Left ventricle myocardium superior (tissue), 1 donor: ENCODE results near the gene AKAP7. TPM values are rescaled to one million over a fixed set of nuclear protein-coding genes. Genes with fewer than 3 reads are reported as not detected.

ENCODE experiments used
- ATAC-seq: fragments of 200-7000 bp; cut with Tn5 transposase; one replicate; pipeline ENCODE4 v1.9.1; 2020; ENCODE audit warnings: mild to moderate bottlenecking, moderate library complexity
- DNase-seq: peaks from one replicate; pipeline ENCODE4 v3.0.0-alpha.2; 2020
- intact Hi-C: fragments of 100-400 bp; cut with micrococcal nuclease; formaldehyde crosslinking; loops from one replicate; pipeline ENCODE4 v1.11.0; 2022
- total RNA-seq: library from RNA; stranded (reverse); fragmentation: NEBNext Ultra II Directional; extraction: Animal tissue kit (Norgen Biotek cat#: 25700); gene quantifications from one replicate; pipeline ENCODE4 v1.2.1, GENCODE V29; 2021
- donor health status: DM: no; HTN: yes; CAD: no; lungs with severe emphysema.

The AKAP7 gene
- total RNA-seq, 1 donor from 2014 or later: 11.0 TPM

DNA sequence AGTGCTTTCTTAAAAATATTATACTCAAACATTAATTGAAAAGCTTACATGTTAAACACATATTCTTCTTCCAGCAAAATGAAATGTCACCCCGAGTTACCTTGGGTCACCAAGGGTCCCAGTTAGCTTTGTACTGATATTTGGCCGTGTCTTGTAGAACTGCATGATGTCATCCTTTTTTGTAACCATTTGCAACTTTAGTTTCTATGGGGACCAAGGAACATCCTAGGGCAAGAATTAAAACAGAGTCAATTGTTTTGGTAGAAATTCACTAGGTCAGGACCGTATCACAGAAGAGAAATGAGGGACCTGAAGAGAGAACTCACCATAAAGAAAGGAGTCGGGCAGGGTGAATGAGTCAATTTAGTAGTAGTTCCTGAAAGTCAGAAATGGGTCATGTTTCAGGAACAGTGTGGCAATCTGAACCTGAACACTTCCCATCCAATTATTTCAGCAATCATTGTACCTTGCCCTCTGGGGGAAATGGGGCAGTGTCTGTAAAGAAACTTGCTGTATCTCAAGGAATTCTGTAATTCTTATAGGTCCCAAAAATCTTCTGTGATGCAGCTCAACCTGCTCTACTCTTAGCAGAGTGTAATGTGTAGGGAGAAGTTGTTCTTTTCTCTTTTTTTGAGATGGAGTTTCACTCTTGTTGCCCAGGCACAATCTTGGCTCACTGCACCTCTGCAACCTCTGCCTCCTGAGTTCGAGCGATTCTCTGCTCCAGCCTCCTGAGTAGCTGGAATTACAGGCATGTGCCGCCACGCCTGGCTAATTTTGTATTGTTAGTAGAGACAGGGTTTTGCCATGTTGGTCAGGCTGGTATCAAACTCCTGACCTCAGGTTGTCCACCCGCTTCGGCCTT is 5.3 kb upstream of the AKAP7 start:
- ATAC-seq: no peak
- DNase-seq: no peak
- intact Hi-C loops: no loop called here

DNA sequence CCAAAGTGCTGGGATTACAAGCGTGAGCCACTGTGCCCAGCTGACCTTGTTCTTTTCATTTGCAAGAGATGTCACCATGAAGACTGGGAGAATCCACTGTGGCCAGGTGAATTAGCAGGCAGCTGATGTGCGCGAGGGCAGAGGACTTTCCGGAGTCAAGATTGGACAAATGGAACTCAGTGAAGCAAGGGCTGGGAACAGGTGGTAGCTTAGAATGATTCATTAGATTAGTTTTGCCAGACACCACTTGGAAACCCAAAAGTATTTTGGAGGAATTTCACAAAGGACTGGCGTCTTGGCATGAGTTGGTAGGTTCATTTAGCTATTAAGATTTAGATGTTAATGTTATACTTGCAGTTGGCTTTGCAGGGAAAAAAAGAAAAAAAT is 4.7 kb upstream of the AKAP7 start:
- no peak for DNase-seq
- intact Hi-C loops: no loop called here
- ATAC-seq: no peak

DNA sequence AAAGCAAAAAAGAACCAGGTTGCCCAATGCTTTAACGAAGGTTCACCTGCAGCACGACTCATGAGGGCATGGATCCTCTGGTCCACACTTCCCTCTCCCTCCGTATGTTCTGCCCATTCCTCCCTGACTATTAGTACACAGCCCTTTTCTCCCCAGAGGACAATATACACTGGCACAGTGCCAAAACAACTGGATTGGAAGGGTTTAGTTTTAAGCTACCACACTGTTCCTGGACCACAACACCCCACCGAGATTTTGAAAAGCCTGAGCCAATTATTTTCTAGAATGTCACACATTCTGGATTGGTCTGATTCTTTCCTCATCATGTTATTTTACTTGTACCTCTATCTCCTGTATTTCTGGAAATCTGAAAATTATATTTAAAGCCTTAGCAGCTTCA is 2.9 kb upstream of the AKAP7 start:
- no peak for DNase-seq
- no peak for ATAC-seq
- intact Hi-C loops: no loop called here

DNA sequence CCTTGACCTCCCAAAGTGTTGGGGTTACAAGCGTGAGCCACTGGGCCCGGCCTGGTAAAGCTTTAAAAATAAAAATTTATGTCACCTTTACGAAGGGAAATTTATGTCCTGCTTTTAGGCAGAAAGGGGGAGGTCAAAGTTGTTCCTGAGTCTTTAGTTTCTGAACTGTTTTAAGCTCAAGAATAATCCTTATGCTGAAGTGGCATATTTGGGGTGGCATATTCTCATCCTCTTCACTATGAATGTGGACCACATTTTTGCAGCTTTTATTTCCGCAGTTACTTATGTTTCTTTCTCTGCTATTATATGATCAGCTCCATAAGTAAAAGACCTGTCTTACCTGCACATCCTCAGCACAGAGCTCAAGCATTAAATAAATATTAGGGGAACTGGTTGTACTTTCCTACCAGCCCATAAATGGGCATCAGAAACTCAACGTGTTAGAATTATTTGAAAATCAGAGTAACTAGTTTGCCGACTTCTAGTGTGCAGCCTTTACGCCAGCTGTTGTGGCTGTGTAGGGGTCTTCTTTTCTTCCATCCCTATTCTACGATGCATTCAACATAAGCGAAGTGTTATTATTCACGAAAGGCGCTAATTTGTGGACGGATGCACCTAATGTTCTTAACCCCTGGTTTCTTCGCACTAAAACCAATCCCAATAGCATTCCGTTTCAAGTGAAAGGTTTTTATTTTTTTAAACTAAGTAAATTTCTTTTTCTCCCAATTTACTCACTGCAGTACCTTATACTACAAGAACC is 867 bp upstream of the AKAP7 start:
- DNase-seq (no peak), ATAC-seq (no peak)
- intact Hi-C loops: no loop called here

DNA sequence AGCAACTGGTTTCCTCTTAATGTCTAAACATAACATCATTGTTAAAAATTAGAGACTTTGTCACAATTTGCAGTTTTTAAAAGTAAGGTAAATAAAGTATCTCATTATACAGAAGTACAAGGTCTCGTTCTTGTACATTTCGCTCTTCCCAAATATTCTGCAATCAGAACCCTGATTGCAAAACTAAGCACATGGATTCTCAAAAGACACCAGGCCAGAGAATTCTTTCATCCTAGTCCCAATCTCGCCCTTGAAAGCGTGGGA is 355 bp upstream of the AKAP7 start:
- intact Hi-C loops: no loop called here
- DNase-seq (no peak), ATAC-seq (no peak)

DNA sequence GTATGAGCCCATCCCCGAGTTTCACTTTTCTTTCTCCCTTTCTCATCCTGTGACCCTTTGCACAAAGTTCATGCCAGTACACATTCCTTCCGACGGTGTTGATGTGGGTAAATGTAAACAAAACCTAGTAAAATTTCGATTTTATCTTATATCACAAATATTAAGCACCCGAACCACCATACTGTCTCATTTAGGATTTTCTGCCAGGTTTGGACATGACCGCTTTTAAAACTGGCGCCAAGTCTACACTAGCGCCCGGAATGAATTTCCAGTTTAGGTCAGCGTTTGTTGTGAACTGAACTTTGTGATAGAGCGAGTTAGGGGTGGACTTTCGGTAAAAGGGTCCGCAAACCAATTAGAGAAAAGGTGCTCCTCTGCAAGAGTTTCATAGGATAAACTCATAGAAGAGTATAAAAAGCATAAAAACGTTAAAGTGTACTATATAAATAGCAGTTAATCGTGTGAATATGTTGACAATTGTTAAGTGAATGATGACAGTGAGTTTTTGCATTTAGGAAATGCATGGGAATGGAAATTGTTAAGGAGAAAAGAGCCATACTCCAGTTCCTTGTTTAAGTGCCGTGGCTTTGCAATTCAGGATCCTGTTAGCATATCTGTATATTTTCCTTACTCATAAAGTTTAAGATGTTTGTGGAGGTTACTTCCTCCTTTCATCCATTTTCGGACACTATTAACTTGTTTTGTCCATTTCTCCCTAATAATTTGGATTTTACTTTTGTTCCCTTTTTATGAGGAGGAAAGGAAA is 937 bp downstream of the AKAP7 start:
- peak; percentile 34 for ATAC-seq
- intact Hi-C loops: no loop called here
- no peak for DNase-seq

DNA sequence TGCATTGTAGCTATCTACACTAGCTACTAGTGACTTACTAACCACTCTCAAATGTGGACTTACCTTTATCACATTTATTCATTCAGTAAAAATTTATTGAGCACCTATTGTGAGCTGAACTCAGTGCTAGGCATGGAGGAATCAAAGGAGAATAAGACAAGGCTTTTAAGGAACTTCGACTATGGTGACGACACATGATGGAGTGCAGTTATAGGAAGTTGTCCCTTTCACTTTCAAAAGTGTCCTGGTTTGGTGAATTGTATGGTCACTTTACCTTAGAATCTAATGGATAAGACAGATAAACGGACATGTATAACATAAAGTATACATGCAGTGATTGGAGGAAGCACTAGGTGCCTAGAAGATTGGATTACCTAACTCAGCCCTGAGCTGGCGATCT is 4.3 kb downstream of the AKAP7 start:
- DNase-seq: no peak
- intact Hi-C loops: no loop called here
- ATAC-seq: no peak

DNA sequence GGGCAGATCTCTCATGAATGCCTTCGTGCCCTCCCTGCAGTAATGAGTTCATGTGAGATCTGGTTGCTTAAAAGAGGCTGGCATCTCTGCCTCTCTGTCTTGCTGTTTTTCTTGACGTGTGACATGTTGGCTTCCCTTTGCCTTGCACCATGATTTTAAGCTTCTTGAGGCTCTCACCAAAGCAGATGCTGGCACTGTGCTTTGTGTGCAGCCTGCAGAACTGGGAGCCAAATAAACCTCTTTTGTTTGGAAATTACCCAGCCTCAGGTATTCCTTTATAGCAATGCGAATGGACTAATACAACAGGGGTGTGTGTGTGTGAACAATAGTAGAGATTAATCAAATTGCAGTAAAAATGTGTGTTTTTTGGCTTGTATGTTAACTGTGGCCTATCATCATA is 8.1 kb downstream of the AKAP7 start:
- DNase-seq (no peak), ATAC-seq (no peak)
- intact Hi-C loops: no loop called here

DNA sequence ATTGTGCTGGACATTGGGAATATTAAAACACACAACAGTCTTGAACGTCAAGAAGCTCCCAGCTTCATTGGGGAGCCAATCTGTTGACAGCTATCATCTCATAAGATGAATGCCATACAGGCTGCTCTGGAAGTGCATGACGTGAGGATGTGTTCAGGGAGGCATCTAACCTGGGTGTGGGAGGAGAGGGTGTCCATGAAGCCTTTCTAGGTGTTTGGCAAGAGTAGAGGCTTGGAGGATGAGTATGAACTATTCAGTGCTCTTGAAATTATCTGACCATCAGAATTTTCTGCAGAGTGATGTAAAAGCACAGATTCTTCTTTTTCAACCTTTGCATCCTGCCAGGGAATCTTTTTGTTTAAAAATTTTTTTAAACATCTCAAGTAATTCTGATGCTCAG is 11.6 kb downstream of the AKAP7 start:
- intact Hi-C loops: no loop called here
- no peak for DNase-seq
- no peak for ATAC-seq

DNA sequence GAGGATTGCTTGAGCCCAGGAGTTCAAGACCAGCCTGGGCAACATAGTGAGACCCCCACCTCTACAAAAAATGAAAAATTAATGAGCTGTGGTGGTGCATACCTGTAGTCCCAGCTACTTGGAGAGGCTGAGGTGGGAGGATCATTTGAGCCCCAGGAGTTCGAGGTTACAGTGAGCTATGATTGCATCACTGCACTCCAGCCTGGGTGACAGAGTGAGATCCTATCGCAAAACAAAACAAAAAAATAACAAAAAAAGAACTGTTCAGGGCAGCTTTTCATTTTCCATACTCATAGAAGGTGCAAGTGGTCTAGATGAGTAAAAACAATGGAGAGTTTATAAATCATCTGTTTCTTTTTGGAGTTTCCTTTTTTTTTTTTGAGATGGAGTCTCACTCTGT is 21.1 kb downstream of the AKAP7 start:
- DNase-seq (no peak), ATAC-seq (no peak)
- intact Hi-C loops: no loop called here

DNA sequence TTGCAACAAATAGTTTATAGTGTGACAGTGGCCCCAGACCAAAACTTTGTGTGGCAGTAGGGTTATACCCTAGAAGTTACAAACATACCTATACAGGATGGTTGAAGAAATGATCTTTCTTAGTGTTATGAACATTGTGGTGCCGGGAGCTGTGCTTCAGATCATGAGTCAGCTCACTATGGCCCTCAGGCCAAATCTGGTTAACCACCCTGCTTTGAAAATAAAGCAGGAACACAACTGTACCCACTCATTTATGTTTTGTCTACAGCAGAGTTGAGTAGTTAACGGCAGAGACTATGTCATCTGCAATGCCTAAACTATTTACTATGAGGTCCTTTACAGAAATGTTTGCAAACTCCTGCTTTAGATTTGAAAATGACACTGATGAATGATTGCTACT is 24.3 kb downstream of the AKAP7 start:
- intact Hi-C loops: no loop called here
- DNase-seq (no peak), ATAC-seq (no peak)

DNA sequence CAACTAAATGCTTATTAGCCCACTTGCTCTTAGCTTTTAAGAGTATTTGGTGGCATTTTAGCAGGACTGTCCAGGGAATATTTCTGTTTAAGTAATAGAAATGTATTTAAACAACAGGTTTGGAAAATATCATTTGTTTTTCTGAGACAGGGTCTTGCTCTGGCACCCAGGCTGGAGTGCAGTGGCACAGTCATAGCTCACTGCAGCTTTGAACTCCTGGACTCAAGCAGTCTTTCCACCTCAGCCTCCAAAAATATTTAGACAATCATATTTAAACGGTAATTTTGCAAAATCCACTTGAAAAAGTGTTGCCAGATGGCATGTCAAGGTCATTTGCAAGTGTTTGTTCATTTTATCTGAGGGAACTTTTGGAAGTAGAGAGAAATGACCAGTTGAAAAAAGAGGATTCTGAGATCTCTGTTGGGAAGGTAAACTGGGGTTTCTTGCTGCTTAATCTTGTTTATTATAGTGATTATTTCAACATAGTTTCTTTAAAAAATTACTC is 25.0 kb downstream of the AKAP7 start:
- DNase-seq (no peak), ATAC-seq (no peak)
- intact Hi-C loops: no loop called here

DNA sequence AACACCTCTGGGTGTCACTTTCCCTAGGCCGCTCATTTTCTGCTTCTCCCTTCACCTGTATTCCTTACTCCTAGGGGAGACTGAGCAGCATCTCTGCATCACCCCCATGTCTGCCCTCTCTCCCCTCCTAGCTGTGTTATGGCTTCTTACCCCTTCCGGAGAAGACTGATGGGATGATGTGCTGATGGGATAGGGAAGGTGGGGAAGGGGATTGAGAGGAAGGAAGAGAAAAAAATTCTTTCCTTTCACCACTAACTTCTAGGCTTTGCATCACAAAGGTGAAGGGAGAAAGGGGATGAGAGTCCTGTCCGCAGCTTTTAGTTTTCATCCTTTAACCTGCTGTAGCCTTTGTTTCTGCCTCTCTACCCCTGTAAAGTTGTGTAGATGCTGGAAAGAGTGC is 26.7 kb downstream of the AKAP7 start:
- intact Hi-C loops: no loop called here
- DNase-seq (no peak), ATAC-seq (no peak)

DNA sequence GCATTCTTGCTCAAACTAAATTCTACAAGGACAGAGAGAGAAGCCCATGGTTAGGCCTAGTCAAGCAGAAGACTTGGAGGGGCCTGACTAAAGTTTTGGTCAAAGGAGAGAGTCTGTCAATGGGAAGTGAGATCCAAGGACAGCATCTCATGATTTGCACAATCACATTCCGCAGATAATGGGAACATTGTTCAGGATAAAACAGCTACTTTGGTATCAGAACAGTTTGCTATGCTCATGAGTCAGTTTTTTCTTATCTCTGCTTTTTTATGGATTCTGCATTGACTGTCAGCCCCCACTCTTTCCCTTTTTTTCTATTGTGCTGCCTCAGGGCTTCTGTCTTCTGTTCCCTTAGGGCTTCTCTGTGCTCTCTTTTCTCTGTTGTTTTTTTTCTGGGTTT is 28.6 kb downstream of the AKAP7 start:
- intact Hi-C loops: no loop called here
- ATAC-seq: peak; percentile 20
- no peak for DNase-seq

DNA sequence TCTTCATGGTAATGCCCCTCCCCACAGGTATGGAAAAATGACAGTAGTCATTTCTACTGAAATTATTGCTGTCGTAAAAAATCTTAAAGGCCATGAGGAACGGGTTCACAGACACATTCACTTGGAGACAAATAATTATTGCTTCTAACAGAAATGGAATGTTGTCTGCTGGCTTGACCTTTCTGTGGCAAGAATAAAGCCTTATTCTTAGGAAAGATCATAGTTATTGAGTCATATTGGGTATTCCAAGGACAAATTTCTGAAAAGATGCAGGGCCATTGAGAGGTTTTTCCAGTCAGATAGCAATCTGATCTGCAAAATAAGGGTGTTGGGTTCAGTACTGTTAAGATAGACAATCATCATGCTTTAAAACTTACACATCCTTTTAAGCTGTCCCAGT is 29.2 kb downstream of the AKAP7 start:
- DNase-seq (no peak), ATAC-seq (no peak)
- intact Hi-C loops: no loop called here

DNA sequence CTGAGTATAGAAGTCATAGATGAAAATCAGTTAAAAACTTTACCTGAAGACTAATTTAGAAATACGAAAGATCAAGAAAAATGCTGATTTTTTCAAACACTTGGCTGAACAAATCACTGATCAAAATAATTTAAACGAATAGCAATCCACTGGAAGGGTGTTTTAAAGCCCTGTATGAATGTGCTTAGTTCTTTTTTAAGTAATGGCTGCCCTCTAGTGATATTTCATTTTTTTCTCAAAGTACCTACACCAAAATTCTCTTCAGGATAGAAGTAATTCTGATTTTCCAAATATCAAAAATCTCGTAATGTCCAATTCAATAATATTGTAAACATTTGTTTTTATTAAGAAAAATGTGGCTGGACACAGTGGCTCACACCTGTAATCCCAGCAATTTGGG is 32.5 kb downstream of the AKAP7 start:
- DNase-seq (no peak), ATAC-seq (no peak)
- intact Hi-C loops: no loop called here

DNA sequence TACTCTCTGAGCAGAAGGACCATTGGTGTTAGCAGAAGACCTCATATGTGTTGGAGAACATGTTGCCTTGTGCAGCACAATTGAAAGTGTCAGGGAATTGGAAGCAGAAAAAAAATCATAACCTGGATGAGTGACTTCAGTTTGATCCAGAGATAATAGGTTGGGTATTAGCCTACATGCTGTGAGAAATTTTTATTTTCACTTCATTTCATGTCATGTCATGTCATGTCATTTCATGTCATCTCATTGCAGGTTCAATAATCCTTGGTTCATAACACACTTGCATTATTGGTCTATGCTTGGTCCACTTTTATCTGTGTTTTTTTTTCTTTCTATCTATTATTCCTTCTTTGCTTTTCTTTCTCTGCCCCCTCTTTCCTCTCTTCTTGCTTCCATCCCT is 34.3 kb downstream of the AKAP7 start:
- intact Hi-C loops: no loop called here
- no peak for ATAC-seq
- no peak for DNase-seq

DNA sequence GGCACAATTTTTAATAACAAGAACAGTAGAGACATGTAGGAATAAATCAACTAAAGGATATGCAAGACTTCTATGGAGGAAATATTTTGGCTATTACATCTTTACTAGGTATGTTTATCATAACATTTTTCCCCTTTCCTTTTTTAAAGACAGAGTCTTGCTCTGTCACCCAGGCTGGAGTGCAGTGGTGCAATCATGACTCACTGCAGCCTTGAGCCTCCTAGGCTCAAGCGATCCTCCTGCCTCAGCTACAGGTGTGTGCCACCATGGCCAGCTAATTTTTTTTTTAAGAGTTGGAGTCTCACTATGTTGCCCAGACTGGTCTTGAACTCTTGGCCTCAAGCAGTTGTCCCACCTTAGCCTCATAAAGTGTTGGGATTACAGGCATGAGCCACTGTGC is 37.0 kb downstream of the AKAP7 start:
- DNase-seq (no peak), ATAC-seq (no peak)
- intact Hi-C loops: no loop called here

DNA sequence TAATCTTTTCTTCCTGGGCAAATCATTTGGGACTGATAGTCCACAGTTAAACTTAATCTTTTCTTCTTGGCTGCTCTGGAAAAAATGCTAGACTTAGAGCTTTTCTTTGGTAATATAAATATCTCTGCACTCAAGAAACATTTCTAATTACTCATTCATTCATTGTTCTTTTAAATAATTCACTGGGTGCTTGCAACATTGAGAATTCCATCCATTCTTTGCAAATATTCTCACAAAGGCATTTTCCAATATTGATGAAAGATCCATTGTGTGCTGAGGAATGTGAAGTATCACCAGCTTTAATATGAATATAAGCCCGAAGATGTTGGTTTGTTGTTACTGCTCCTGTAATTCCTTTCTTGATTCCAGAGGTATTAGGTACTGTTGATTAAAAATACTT is 38.4 kb downstream of the AKAP7 start:
- ATAC-seq: no peak
- intact Hi-C loops: no loop called here

DNA sequence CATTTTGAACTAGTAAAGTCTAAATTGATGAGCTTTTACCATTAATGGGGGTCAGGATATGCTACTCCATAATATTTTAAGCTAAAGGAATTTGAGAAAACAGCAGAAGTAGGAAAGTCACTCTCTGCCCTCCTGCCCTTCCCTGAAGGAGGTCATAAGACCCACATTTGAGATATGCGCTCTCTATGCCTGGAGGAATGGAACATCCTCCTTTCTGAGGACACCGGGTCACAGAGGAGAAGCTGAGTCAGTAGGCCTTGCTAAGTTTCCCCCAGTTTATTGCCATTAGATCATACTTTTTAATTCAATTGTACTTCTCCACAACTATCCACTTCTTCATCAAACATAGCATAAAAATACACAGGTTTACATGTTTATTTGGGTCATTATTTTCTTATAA is 40.3 kb downstream of the AKAP7 start:
- intact Hi-C loops: no loop called here
- ATAC-seq (no peak), DNase-seq (no peak)

More for the DNA sequence above, 38.4 kb downstream of the AKAP7 start:
- no peak for DNase-seq
